Sigmoid colon (tissue), 7 donors: ENCODE measurements around the gene BRINP1. TPM values are rescaled to one million over a fixed set of nuclear protein-coding genes. Genes with fewer than 3 reads are reported as not detected.

Source experiments
- DNase-seq: peaks from one replicate; pipeline ENCODE4 v3.0.0-alpha.2; 2019
- H3K27ac ChIP-seq, 4 donors: fragments of 200-600 bp; sonication (generic); one replicate each; pipeline ENCODE4 v1.5.1; 2016 to 2019; ENCODE audit warnings: mild to moderate bottlenecking in 1 of 4
- H3K27me3 ChIP-seq, 3 donors: fragments of 200-600 bp; sonication (generic); one replicate each; pipeline ENCODE4 v1.5.1; 2019; ENCODE audit warnings: mild to moderate bottlenecking in 1 of 3
- H3K36me3 ChIP-seq, 4 donors: fragments of 200-600 bp; sonication (generic); one replicate each; pipeline ENCODE4 v1.5.1; 2016 to 2019
- H3K4me1 ChIP-seq, 4 donors: fragments of 200-600 bp; sonication (generic); one replicate each; pipeline ENCODE4 v1.5.1; 2017 to 2019
- H3K4me3 ChIP-seq, 4 donors: fragments of 200-600 bp; sonication (generic); one replicate each; pipeline ENCODE4 v1.5.1; 2017 to 2019; ENCODE audit warnings: mild to moderate bottlenecking in 2 of 4, moderate library complexity in 1 of 4
- H3K9me3 ChIP-seq, 4 donors: fragments of 200-600 bp in 3 of 4; sonication (generic) in 3 of 4; one replicate each; pipeline versions ENCODE4 v1.5.1 to v1.6.1; 2013 to 2019
- EP300 ChIP-seq, 4 donors: sonication (generic); formaldehyde crosslinking; IDR thresholded peaks; one replicate each; pipeline ENCODE4 v1.6.1; 2017; ENCODE audit warnings: antibody characterized with exemption in 4 of 4
- POLR2A ChIP-seq, 2 donors: fragments of 450-650 bp; IDR thresholded peaks; one replicate each; pipeline ENCODE4 v1.6.1; 2016; ENCODE audit warnings: antibody characterized with exemption in 2 of 2, mild to moderate bottlenecking in 2 of 2, moderate library complexity in 2 of 2
- POLR2AphosphoS5 ChIP-seq, 4 donors: sonication (generic); formaldehyde crosslinking; IDR thresholded peaks; one replicate each; pipeline ENCODE4 v1.6.1; 2017; ENCODE audit warnings: antibody characterized with exemption in 4 of 4
- WGBS, 2 donors: extraction: QIAGEN DNeasy Blood & Tissue Kit; methylation state at CpG; one replicate each; pipeline ENCODE4 v1.1.7; 2013; 5-methylcytosine and 5-hydroxymethylcytosine counted together
- intact Hi-C: fragments of 100-400 bp; cut with DNase I; formaldehyde crosslinking; loops from one replicate; pipeline ENCODE4 v1.15.1; 2023
- polyA plus RNA-seq, 3 donors: library from polyadenylated mRNA; stranded (reverse); fragments of 200-250 nt; gene quantifications; one replicate each; pipeline ENCODE4 v1.2.3, GENCODE V29; 2013
- total RNA-seq, 4 donors: library from RNA; depleted of rRNA; stranded (reverse); fragments of >200 nt; gene quantifications; one replicate each; pipeline ENCODE4 v1.1.0, GENCODE V29; 2016
- TF ChIP-seq, protein P1 (sequence below), 4 experiments: fragments of 450-650 bp in 3 of 4; fragments of 200-600 bp in 1 of 4; IDR thresholded peaks; one replicate each; pipeline ENCODE4 v1.5.1; 2016 to 2019; ENCODE audit warnings: antibody characterized with exemption in 4 of 4, mild to moderate bottlenecking in 3 of 4, moderate library complexity in 2 of 4
- donor health status: healthy with polysubstance abuse.
- donor health status: Bipolar disorder and iron deficiency.
- donor health status: healthy.

The BRINP1 gene
- total and polyA plus RNA-seq, 7 donors = 0.19 to 0.71 (median 0.27) TPM; not detected in 3

DNA sequence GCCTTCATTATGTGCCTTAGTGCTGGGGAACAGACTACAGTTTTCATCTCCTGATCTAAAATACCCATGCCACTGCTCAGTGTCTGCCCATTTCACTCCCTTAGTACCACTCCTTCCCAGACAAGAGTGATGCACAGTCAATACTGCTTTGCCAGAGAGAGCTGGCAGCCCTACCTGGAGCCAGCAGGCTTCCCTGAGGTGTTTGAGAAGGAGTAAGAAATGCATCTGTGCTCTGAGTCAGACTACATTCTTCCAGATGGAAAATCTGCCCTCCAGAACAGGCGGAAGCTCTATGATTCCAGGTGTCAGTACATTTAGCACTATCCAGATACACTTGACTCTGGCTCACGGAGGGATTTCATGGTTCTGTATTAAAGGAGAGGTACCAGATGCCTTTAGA lies 209.8 kb downstream of the BRINP1 start:
- Histone ChIP-seq H3K4me3 (no peak overlapping the region), H3K9me3 (no peaks in the 10 kb centered on the region), H3K27me3 (no peaks in the 10 kb centered on the region), H3K36me3 (no peaks in the 10 kb centered on the region), H3K4me1 (no peaks in the 10 kb centered on the region), H3K27ac (no peak overlapping the region)
- DNase-seq = no peak
- TF ChIP-seq POLR2AphosphoS5 (IDR thresholded peaks at IDR 0.05) (peak in 1 of 4 donors; percentile 43), EP300 (IDR thresholded peaks at IDR 0.05) (no peak)
- WGBS, 2 donors = 79 to 87% methylated on average over 2 of the region's 2 CpGs
- intact Hi-C loops = no loop called here

DNA sequence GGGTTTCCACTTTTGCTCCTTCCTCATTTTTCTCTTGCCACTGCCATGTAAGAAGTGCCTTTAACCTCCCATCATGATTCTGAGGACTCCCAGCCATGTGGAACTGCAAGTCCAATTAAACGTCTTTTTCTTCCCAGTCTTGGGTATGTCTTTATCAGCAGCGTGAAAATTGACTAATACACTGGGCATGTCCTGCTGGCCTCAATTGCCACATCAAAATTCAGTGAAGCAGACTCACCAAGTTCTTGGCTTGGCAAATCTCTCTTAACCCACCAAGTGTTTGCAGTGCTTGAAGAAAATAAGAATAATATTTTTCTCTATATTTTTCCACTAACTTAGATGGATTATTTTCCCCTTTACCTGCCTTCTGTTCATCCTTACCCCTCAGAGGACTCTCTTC lies 212.0 kb downstream of the BRINP1 start:
- 81 to 83% methylated on average over 2 of the region's 2 CpGs for WGBS, 2 donors
- TF ChIP-seq, protein P1, sequence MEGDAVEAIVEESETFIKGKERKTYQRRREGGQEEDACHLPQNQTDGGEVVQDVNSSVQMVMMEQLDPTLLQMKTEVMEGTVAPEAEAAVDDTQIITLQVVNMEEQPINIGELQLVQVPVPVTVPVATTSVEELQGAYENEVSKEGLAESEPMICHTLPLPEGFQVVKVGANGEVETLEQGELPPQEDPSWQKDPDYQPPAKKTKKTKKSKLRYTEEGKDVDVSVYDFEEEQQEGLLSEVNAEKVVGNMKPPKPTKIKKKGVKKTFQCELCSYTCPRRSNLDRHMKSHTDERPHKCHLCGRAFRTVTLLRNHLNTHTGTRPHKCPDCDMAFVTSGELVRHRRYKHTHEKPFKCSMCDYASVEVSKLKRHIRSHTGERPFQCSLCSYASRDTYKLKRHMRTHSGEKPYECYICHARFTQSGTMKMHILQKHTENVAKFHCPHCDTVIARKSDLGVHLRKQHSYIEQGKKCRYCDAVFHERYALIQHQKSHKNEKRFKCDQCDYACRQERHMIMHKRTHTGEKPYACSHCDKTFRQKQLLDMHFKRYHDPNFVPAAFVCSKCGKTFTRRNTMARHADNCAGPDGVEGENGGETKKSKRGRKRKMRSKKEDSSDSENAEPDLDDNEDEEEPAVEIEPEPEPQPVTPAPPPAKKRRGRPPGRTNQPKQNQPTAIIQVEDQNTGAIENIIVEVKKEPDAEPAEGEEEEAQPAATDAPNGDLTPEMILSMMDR (IDR thresholded peaks at IDR 0.05) = no peak
- TF ChIP-seq POLR2AphosphoS5 (IDR thresholded peaks at IDR 0.05) (no peak), EP300 (IDR thresholded peaks at IDR 0.05) (no peak), POLR2A (IDR thresholded peaks at IDR 0.05) (no peak)
- no peaks in the 10 kb centered on the region for H3K36me3 ChIP-seq
- intact Hi-C loops = no loop called here
- H3K27me3 ChIP-seq = no peaks in the 10 kb centered on the region
- no peaks in the 10 kb centered on the region for H3K4me1 ChIP-seq
- H3K4me3 ChIP-seq = no peak overlapping the region
- no peak for DNase-seq
- no peak overlapping the region for H3K27ac ChIP-seq
- H3K9me3 ChIP-seq = no peaks in the 10 kb centered on the region

DNA sequence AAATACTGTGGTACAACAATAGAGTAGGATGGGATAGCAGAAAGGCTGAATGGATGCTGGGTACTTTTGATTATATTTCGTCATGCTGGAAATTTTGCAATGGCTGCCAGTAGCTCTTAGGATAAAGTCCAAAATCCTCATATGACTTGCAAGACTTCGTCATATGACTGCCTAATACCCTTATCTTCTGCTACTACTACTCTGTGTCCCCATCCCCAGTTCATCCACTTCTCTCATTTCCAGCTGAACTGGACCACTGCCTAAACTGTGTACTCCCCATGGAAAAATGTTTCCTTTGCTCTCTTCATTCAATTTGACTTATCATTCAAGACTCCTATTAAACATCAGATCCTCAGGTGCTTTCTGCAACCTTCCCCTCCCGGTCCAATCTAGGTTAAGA lies 212.9 kb downstream of the BRINP1 start:
- intact Hi-C loops = no loop called here

DNA sequence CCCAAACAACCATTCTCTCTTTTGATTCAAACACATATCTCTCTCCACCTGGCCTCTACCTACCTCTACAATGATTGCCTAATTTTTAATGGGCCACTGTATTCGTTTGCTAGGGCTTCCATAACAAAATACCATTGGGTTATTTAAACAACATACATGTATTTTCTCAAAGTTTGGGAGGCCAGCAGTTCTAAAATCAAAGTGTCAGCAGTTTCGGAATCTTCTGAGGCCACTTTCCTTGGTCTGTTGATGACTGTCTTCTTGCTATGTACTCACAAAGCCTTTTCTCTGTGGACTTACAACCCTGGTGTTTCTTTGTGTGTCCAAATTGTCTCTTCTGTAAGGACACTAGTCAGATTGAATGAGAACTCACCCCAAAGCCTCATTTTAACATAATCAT lies 214.7 kb downstream of the BRINP1 start:
- TF ChIP-seq EP300 (IDR thresholded peaks at IDR 0.05) = no peak
- TF ChIP-seq, protein P1 (IDR thresholded peaks at IDR 0.05) = no peak
- no peak for TF ChIP-seq POLR2AphosphoS5 (IDR thresholded peaks at IDR 0.05)
- no peak for TF ChIP-seq POLR2A (IDR thresholded peaks at IDR 0.05)
- no peaks in the 10 kb centered on the region for H3K9me3 ChIP-seq
- no peaks in the 10 kb centered on the region for H3K4me1 ChIP-seq
- no peak overlapping the region for H3K27ac ChIP-seq
- DNase-seq = no peak
- H3K27me3 ChIP-seq = no peaks in the 10 kb centered on the region
- H3K4me3 ChIP-seq = no peak overlapping the region
- no peaks in the 10 kb centered on the region for H3K36me3 ChIP-seq
- intact Hi-C loops = no loop called here
- whole genome bisulfite sequencing, 2 donors = 51 to 68% methylated on average over 2 of the region's 2 CpGs

More for the DNA sequence above, 212.9 kb downstream of the BRINP1 start:
- TF ChIP-seq, protein P1 (IDR thresholded peaks at IDR 0.05) = no peak
- TF ChIP-seq POLR2A (IDR thresholded peaks at IDR 0.05) (no peak), POLR2AphosphoS5 (IDR thresholded peaks at IDR 0.05) (no peak), EP300 (IDR thresholded peaks at IDR 0.05) (no peak)
- 63 to 75% methylated on average over 3 of the region's 3 CpGs for WGBS, 2 donors
- no peaks in the 10 kb centered on the region for H3K9me3 ChIP-seq
- no peak overlapping the region for H3K27ac ChIP-seq
- H3K4me1 ChIP-seq = no peaks in the 10 kb centered on the region
- H3K27me3 ChIP-seq = no peaks in the 10 kb centered on the region
- DNase-seq = no peak
- no peaks in the 10 kb centered on the region for H3K36me3 ChIP-seq
- no peak overlapping the region for H3K4me3 ChIP-seq

DNA sequence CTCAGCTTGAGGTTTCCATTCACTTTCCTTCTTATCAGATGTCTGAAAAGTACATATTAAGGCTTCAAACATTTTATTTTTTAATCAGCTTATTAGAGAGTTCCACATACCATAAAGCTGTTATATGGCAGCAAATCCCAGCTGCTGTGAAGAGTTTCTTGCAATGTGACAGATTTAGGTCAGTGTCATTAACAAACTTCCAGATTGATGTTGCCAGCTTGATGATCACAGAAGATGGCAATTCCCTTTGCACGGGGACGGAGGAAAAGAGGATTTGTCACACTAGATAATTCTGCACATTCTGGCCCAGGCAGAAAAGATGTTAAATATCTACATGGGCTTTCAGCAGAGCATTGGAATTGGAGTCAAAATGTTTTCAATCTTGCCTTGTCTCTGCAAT lies 215.8 kb downstream of the BRINP1 start:
- no peak overlapping the region for H3K27ac ChIP-seq
- H3K9me3 ChIP-seq = no peaks in the 10 kb centered on the region
- intact Hi-C loops = no loop called here
- DNase-seq = no peak
- 89 to 90% methylated on average over 2 of the region's 2 CpGs for WGBS, 2 donors
- no peak for TF ChIP-seq POLR2AphosphoS5 (IDR thresholded peaks at IDR 0.05)
- no peak for TF ChIP-seq EP300 (IDR thresholded peaks at IDR 0.05)
- no peak for TF ChIP-seq POLR2A (IDR thresholded peaks at IDR 0.05)
- TF ChIP-seq, protein P1 (IDR thresholded peaks at IDR 0.05) = no peak
- H3K27me3 ChIP-seq = no peaks in the 10 kb centered on the region
- no peak overlapping the region for H3K4me3 ChIP-seq
- H3K36me3 ChIP-seq = no peaks in the 10 kb centered on the region
- no peaks in the 10 kb centered on the region for H3K4me1 ChIP-seq
